NOMO-1 treated with dmso at 0.1 percent for 144 hours (cell line): ENCODE measurements around the gene TOM1.

Experiments
- DNase-seq: peaks from one replicate; lab custom pipeline; 2025; ENCODE audit not compliant: unreplicated experiment; lab: John Stamatoyannopoulos, UW

The TOM1 gene

DNA sequence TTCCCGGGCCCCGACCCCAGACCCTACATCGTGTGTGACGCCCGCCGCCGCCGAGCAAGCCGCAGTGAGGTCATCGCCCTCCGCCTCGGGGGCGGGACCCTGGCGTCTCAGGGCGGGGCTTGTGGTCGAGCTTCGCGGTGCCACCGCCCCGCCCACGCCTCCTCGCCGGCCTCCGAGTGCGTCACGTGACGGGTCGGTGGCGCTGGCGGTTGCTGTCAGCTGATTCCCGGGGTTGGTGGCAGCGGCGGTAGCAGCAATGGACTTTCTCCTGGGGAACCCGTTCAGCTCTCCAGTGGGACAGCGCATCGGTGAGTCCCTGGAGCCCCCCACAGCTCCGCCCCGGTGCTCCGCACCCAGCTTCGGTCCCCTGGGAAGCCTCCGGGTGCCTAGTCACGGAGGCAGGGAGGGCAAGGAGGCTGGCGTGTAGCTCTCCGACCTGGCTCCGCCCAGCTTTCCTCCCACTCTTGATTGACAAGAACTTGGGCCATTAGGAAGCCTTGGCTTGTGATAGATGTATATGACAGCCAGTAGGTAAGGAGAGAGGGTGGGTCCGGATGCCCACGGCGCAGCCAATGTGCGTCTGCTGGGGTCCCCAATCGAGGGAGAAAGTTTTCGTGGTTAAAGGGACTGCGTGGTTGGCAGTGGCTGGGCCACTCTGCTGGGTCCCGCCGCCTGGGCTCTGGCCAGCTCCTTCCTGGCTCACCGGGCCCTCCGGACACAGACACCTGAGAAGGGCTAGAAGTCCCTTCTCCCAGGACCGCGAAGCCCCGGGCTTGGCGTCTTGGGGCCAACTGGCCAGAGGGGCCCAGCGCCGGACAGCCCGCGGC is at the start of gene TOM1:
TOM1 (plus strand) TSS at position 222 of the 827 bp plus-strand sequence; CDS start at position 257, 35 bp downstream.
- DNase-seq: peak; percentile 91

GRCh38 chr22:35250156-35250555 is 49.5 kb upstream of the TOM1 start:
- DNase-seq: no peak

DNA sequence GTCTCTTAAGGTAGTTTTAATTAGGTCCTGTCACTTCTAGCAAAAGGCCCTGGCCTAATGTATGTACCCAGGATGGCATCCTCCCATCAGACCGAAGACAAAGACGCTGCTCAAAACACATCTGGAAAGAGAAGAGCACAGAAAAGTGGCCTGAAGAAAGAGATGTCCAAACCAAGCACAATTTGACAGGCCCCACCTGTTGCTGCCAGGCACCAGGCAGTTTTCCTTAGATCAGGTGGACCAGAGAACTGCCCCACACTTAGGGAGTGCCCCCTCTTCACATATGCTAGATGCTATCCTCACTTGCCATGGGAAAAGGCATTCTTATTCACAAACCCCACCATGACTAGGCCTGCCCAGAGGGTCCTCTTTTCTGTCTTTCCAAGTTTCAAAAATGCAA is 45.7 kb upstream of the TOM1 start:
- no peak for DNase-seq

GRCh38 chr22:35257002-35257320 is 42.7 kb upstream of the TOM1 start:
- no peak for DNase-seq

GRCh38 chr22:35257321-35258190 is 42.1 kb upstream of the TOM1 start, which contains the start of gene HMGXB4:
HMGXB4 (plus strand) TSS chr22:35257493; CDS start chr22:35262391, 4,898 bp downstream.
- DNase-seq: peak; percentile 82

DNA sequence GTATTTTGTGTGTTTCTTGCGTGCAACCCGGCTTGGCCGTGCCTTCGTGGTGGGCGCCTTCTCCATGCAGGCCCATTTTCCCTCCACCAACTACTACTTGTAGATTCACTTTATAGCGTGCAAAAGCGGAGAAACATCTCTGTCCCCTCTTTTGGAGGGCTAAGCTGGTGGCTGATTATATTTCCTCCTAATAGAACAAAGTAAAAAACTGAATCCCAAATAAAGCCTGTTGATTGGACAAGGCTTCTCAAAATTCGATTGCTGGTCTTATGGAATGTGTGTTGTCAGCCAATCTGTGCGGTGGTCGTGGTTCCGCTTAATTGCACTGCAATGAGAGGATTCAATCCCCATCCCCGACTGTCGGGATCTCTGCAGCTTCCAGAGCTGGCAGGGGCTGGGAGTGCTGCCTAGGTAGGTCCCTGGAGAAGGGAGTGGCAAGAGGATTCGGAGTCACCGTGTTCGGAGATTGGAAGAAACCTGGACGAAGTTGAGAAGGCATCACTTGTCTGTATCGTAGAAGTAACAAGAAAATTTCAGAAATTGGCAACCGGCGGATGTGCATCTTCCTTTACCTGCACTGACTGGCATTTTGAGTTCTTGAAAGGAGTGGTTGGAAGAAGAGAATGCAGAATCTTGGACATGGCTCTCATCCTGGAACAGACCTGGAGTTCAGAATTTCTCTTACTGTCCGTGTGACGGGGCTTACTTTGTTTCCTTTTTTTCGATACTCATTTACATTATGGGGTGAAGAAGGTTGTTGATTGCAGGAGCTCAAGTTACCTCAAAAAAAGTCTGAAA is 41.3 kb upstream of the TOM1 start:
- no peak for DNase-seq

GRCh38 chr22:35264986-35265385 is 34.7 kb upstream of the TOM1 start:
- no peak for DNase-seq

DNA sequence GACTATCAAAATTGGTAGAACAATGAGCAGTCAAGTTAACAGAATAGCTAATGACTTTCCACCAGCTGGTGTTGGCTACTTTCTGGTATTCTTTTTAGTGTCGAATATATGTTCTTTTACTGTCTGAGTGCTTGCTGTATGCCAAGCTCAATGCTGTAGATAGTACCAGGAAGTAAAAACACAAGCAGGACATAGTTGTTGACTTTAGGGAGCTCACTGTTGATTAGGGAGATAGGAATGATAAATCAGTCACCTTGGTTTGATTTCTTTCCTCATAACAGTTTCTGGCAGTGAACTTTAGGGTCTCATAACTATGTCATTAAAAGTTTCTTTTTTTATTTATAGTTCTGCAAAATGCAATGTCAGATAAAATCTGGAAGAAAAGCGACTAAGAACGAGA is 33.4 kb upstream of the TOM1 start:
- DNase-seq: no peak

DNA sequence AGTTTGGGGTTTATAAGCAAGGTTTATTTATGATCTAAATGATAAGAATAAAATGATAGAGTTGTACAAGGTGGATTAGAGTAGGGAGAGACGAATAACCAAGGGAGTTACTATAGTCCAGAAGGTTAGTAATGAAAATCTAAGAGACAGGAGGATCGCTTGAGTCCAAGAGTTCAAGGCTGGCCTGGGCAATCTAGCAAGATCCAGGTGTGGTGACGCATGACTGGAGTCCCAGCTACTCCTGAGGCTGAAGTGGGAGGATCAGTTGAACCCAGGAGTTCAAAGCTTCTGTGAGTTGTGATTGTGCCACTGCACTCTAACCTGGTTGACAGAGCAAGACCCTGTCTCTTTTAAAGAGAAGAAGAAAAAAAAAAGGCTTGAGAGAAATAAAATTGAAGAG is 30.1 kb upstream of the TOM1 start:
- no peak for DNase-seq

GRCh38 chr22:35274154-35274871 is 25.4 kb upstream of the TOM1 start:
- no peak for DNase-seq

DNA sequence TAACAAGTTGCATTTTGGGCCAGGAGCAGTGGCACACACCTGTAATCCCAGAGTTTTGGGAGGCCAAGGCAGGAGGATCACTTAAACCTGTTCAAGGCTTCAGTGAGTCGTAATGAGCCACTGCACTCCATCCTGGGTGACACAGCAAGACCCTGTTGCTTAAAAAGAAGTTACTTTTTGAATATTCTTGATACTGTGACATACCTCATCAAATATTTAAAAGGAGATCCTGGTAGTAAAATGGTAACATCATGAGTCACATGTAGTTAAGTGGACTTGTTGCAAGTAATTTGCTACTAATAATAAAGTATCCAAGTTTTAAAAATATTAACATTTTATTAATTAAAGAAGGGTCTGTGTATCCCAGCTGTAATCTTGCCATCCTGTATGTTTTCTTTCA is 24.1 kb upstream of the TOM1 start:
- no peak for DNase-seq

DNA sequence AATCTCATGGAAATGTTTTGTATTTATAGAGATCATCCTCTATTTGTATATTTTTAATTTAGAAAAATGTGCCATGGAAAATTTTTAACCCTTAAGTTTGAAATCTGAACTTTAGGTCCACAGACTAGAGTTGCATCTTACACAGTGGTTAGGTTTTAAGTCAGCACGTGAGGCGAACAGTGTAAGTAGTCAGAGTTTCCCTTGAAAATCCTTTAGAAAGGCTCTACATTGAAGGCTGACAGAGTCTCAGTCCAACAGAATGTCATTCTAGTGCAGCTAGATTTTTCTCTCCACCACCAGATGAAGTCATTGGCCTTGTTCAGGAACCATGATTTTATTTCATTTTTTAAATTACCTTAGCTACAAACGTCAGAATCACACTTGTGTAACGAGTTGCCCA is 23.7 kb upstream of the TOM1 start:
- DNase-seq: no peak

DNA sequence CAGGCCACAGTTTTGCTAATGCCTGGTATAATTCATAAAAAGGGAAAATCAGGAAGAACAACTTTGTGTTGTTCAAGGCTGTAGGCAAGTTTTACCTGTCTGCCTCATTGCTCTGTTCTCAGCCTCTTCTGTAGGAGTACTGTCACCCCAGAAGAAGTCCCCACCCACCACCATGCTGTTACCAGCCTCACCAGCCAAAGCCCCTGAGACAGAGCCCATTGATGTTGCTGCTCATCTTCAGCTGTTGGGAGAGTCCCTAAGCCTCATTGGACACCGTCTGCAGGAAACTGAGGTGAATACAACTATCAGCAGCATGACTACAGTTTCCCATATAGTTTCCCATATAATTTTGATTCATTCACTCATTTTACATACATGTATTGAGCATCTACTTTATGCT is 11.6 kb upstream of the TOM1 start:
- DNase-seq: no peak

GRCh38 chr22:35292786-35293185 is 6.9 kb upstream of the TOM1 start:
- DNase-seq: no peak

GRCh38 chr22:35296051-35296450 is 3.6 kb upstream of the TOM1 start:
- no peak for DNase-seq

DNA sequence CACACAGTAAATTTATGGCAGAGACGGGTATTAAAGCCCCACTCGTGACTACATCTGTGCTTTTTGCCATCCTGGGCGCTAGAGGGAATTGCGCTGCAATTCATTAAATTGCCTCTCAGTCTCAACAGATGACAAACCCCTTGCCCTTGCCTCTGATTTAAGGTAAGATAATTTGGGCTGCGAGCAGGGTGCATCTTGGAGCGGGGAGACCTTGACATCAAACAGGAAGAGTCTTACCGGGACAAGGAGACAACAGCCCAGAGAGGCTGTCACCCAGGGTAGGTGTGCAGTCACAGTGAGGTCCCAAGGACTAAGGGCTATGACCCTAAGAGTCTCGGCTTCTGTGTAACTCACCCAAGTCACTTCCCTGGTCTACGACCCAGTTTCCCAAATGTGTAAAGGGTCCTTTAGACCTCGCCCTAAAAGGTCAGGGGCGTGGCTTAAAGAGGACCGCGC is 449 bp upstream of the TOM1 start:
- no peak for DNase-seq

DNA sequence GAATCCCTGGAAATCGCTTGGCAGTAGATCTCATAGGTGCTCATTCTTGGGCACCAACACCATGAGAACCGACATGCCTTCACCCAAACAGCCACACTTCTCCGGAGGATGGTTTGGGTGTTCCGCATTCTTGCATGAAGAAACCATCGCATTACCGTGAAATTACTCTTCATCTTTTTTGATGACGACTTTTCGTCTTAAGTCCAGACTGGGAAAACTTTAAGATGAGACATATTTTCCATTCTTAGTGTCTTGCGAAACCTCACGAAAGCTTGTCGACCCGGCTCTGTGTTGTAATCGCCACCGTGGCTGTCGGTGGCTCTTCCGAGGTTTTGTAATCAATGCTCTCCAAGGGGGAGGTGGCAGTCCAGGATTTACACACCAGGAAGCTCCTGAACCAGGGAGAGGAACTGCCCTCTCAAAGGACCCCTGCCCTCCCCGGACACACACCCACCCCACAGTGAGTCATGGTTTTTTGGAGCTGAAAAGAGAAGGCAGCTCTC is 1.7 kb downstream of the TOM1 start:
- DNase-seq: peak; percentile 89

- DNase-seq: no peak
These were observed 3.4 kb downstream of the TOM1 start for GRCh38 chr22:35303029-35303624.

DNA sequence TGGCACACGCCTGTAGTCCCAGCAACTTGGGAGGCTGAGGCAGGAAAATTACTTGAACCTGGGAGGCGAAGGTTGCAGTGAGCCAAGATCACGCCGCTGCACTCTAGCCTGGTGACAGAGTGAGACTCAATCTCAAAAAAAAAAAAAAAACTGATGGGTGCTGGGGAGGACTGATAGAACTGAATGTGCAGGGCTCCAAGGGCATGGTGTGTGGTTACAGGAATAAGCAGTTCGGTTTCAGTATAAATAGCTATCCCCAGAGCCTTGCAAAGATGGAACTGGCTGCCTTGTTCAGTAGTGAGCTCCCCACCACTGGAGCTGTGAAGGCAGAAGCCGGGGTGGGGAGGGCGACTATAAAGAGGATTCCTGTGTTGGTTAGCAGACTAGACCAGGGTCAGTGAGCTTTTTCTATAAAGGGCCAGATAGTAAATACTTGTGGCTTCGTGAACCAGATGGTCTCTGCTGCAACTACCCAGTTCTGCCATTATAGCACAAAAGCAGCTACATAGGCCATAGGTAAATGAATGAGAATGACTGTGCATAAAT is 5.9 kb downstream of the TOM1 start:
- no peak for DNase-seq
